NB4 (cell line): ENCODE data around the gene FAM177A1.

Experiments used
- CTCF ChIP-seq: IDR thresholded peaks from one replicate; pipeline ENCODE4 v1.5.1; 2012; ENCODE audit warnings: low read depth, low read length
- MYC ChIP-seq: IDR thresholded peaks from 2 replicates; pipeline ENCODE4 v1.6.1; 2011; ENCODE audit warnings: low read depth, low read length
- POLR2A ChIP-seq: IDR thresholded peaks from 2 replicates; pipeline ENCODE4 v1.6.1; 2011; ENCODE audit warnings: mild to moderate bottlenecking; ENCODE audit not compliant: insufficient read length; ENCODE audit errors: extremely low read depth
- TF ChIP-seq, protein P1 (sequence below): IDR thresholded peaks from 2 replicates; pipeline ENCODE4 v1.6.1; 2011; ENCODE audit warnings: low read depth, low read length

GRCh38 chr14:35078082-35078481 lies 32.0 kb downstream of the FAM177A1 start:
- TF ChIP-seq CTCF (no peak), POLR2A (no peak), MYC (no peak)
- TF ChIP-seq, protein P1, sequence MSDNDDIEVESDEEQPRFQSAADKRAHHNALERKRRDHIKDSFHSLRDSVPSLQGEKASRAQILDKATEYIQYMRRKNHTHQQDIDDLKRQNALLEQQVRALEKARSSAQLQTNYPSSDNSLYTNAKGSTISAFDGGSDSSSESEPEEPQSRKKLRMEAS, result no peak
